Measurements from ENCODE around the gene MSLN. TPM values are rescaled to one million over a fixed set of nuclear protein-coding genes. Genes with fewer than 3 reads are reported as not detected.

MSLN gene
- total RNA-seq, 1 donor, result under 0.01 TPM

- Histone ChIP-seq H3K27ac (ENCODE audit: low read depth, low read length) (no peak within 1 kb of the TSS), H3K4me1 (ENCODE audit: insufficient read depth, low read length) (peaks cover 5% of the 10 kb centered on the region), H3K79me2 (ENCODE audit: insufficient read depth, low read length) (no peaks in the 10 kb centered on the region), H4K20me1 (ENCODE audit: insufficient read depth, low read length) (peaks cover 7% of the 10 kb centered on the region), H3K4me2 (ENCODE audit: insufficient read depth, low read length) (peak within 1 kb of the TSS; percentile 80), H3K36me3 (ENCODE audit: insufficient read depth, low read length) (no peaks in the 10 kb centered on the region), H3K9me3 (ENCODE audit: low read depth, low read length) (no peaks in the 10 kb centered on the region), H3K4me3 (ENCODE audit: insufficient read depth, low read length) (peak within 1 kb of the TSS; percentile 72), H2AFZ (ENCODE audit: low read length) (peak within 1 kb of the TSS; percentile 22), H3K27me3 (ENCODE audit: insufficient read depth, low read length) (no peaks in the 10 kb centered on the region)
- DNase-seq (ENCODE audit: insufficient read length, low spot score, missing footprints), result peak; percentile 95
- no peak for TF ChIP-seq CTCF (IDR thresholded peaks at IDR 0.05; ENCODE audit: extremely low read depth, low read depth, low read length)
Observed at GRCh38 chr16:726438-727290, 33.9 kb upstream of the MSLN start, which contains the start of the genes CCDC78 and HAGHL. Gene CCDC78, minus strand, starts transcription at chr16:726443. Its CDS starts 76 bp downstream, at chr16:726367. Gene HAGHL, plus strand, starts transcription at chr16:727106. Its CDS starts 404 bp downstream, at chr16:727510.

- DNase-seq (ENCODE audit: insufficient read length, low spot score, missing footprints), result no peak
- peaks cover 5% of the 10 kb centered on the region for H3K4me1 ChIP-seq (ENCODE audit: insufficient read depth, low read length)
- H3K27ac ChIP-seq (ENCODE audit: low read depth, low read length), result no peak overlapping the region
- H3K9me3 ChIP-seq (ENCODE audit: low read depth, low read length), result no peaks in the 10 kb centered on the region
- TF ChIP-seq CTCF (IDR thresholded peaks at IDR 0.05; ENCODE audit: extremely low read depth, low read depth, low read length), result no peak
- H3K79me2 ChIP-seq (ENCODE audit: insufficient read depth, low read length), result no peaks in the 10 kb centered on the region
- no peaks in the 10 kb centered on the region for H3K27me3 ChIP-seq (ENCODE audit: insufficient read depth, low read length)
- H4K20me1 ChIP-seq (ENCODE audit: insufficient read depth, low read length), result peaks cover 4% of the 10 kb centered on the region
- H3K4me2 ChIP-seq (ENCODE audit: insufficient read depth, low read length), result peak overlapping the region; percentile 80
- H3K4me3 ChIP-seq (ENCODE audit: insufficient read depth, low read length), result peak overlapping the region; percentile 72
- H3K36me3 ChIP-seq (ENCODE audit: insufficient read depth, low read length), result no peaks in the 10 kb centered on the region
- H2AFZ ChIP-seq (ENCODE audit: low read length), result peak overlapping the region; percentile 22
Observed at GRCh38 chr16:727291-727977, 33.1 kb upstream of the MSLN start.

- Histone ChIP-seq H3K9me3 (ENCODE audit: low read depth, low read length) (no peaks in the 10 kb centered on the region), H2AFZ (ENCODE audit: low read length) (no peak overlapping the region), H3K36me3 (ENCODE audit: insufficient read depth, low read length) (peaks cover 2% of the 10 kb centered on the region), H3K4me2 (ENCODE audit: insufficient read depth, low read length) (peak overlapping the region; percentile 80), H3K4me1 (ENCODE audit: insufficient read depth, low read length) (peaks cover 5% of the 10 kb centered on the region), H3K27ac (ENCODE audit: low read depth, low read length) (no peak overlapping the region), H3K79me2 (ENCODE audit: insufficient read depth, low read length) (no peaks in the 10 kb centered on the region), H3K27me3 (ENCODE audit: insufficient read depth, low read length) (no peaks in the 10 kb centered on the region), H3K4me3 (ENCODE audit: insufficient read depth, low read length) (peak overlapping the region; percentile 39), H4K20me1 (ENCODE audit: insufficient read depth, low read length) (peaks cover 5% of the 10 kb centered on the region)
- peak; percentile 98 for DNase-seq (ENCODE audit: insufficient read length, low spot score, missing footprints)
- TF ChIP-seq CTCF (IDR thresholded peaks at IDR 0.05; ENCODE audit: extremely low read depth, low read depth, low read length), result no peak
Observed at GRCh38 chr16:728131-728889, 32.2 kb upstream of the MSLN start.

All from osteoblast (primary cell).